Astrocyte (in vitro differentiated cells and primary cell): Measurements from ENCODE around the gene GNS. TPM values are rescaled to one million over a fixed set of nuclear protein-coding genes. Genes with fewer than 3 reads are reported as not detected.
A peak's percentile ranks its signal among the peaks of the same experiment; 100 is the strongest.

Source experiments
- DNase-seq: peaks from one replicate; pipeline ENCODE4 v3.0.0-alpha.2; 2010; ENCODE audit warnings: low read depth
- FAIRE-seq: peaks from 2 replicates; lab custom pipeline; 2011; peaks lifted over from hg19 to GRCh38; lab: Jason Lieb, UNC
- H2AFZ ChIP-seq: 2 replicates; pipeline ENCODE4 v1.6.0; 2012; ENCODE audit warnings: low read depth, low read length, inconsistent platforms
- H3K27ac ChIP-seq: 2 replicates; pipeline ENCODE4 v1.5.1; 2011; ENCODE audit warnings: low read depth, low read length, inconsistent platforms
- H3K27me3 ChIP-seq: 2 replicates; pipeline ENCODE4 v1.6.0; 2011; ENCODE audit warnings: low read length, inconsistent platforms; ENCODE audit not compliant: insufficient read depth
- H3K36me3 ChIP-seq: 2 replicates; pipeline ENCODE4 v1.5.1; 2011; ENCODE audit warnings: low read length, inconsistent platforms; ENCODE audit not compliant: insufficient read depth
- H3K4me1 ChIP-seq: 2 replicates; pipeline ENCODE4 v1.5.1; 2011; ENCODE audit warnings: low read length, inconsistent platforms; ENCODE audit not compliant: insufficient read depth
- H3K4me2 ChIP-seq: 2 replicates; pipeline ENCODE4 v1.6.0; 2012; ENCODE audit warnings: low read length, inconsistent platforms
- H3K4me3 ChIP-seq: 2 replicates; pipeline ENCODE4 v1.5.1; 2011; ENCODE audit warnings: low read depth, mild to moderate bottlenecking, low read length, inconsistent platforms; ENCODE audit not compliant: insufficient read depth
- H3K79me2 ChIP-seq: 2 replicates; pipeline ENCODE4 v1.6.0; 2012; ENCODE audit warnings: mild to moderate bottlenecking, low read length, inconsistent platforms; ENCODE audit not compliant: insufficient read depth
- H3K9ac ChIP-seq: 2 replicates; pipeline ENCODE4 v1.6.0; 2012; ENCODE audit warnings: mild to moderate bottlenecking, low read length, inconsistent platforms
- H3K9me3 ChIP-seq: 2 replicates; pipeline ENCODE4 v1.5.1; 2012; ENCODE audit warnings: low read depth, mild to moderate bottlenecking, low read length, inconsistent platforms; ENCODE audit not compliant: insufficient read depth
- H4K20me1 ChIP-seq: 2 replicates; pipeline ENCODE4 v1.6.0; 2012; ENCODE audit warnings: low read length, inconsistent platforms; ENCODE audit not compliant: insufficient read depth
- H3K27ac Mint-ChIP-seq: one replicate; pipeline ENCODE4 v1.8.0; 2021; ENCODE audit warnings: mild to moderate bottlenecking, mixed read lengths; ENCODE audit not compliant: unreplicated experiment
- H3K27me3 Mint-ChIP-seq: one replicate; pipeline ENCODE4 v1.8.0; 2021; ENCODE audit warnings: low read depth, mixed read lengths; ENCODE audit not compliant: unreplicated experiment
- H3K36me3 Mint-ChIP-seq: one replicate; pipeline ENCODE4 v1.8.0; 2021; ENCODE audit warnings: low read depth, mixed read lengths; ENCODE audit not compliant: unreplicated experiment
- H3K4me1 Mint-ChIP-seq: one replicate; pipeline ENCODE4 v1.8.0; 2021; ENCODE audit warnings: low read depth, mixed read lengths; ENCODE audit not compliant: unreplicated experiment
- H3K4me3 Mint-ChIP-seq: one replicate; pipeline ENCODE4 v1.8.0; 2021; ENCODE audit warnings: mild to moderate bottlenecking, moderate library complexity, mixed read lengths; ENCODE audit not compliant: unreplicated experiment
- H3K9me3 Mint-ChIP-seq: one replicate; pipeline ENCODE4 v1.8.0; 2021; ENCODE audit warnings: mild to moderate bottlenecking, mixed read lengths; ENCODE audit not compliant: unreplicated experiment
- CTCF ChIP-seq: IDR thresholded peaks from 2 replicates; pipeline ENCODE4 v1.5.1; 2011; ENCODE audit warnings: low read depth, mild to moderate bottlenecking, inconsistent platforms, low read length, moderate library complexity; ENCODE audit not compliant: insufficient read depth
- EZH2 ChIP-seq: IDR thresholded peaks from 2 replicates; pipeline ENCODE4 v1.6.1; 2012; ENCODE audit warnings: mild to moderate bottlenecking, low read length, inconsistent platforms; ENCODE audit not compliant: insufficient read depth
- total RNA-seq: library from RNA; stranded (reverse); gene quantifications from 2 replicates; pipeline ENCODE4 v1.2.1, GENCODE V29; 2021

GNS gene
- total RNA-seq, 1 donor from 2014 or later, result 109 TPM

GRCh38 chr12:64669270-64669842 is 89.8 kb downstream of the GNS start:
- no peak overlapping the region for H3K27ac ChIP-seq
- H2AFZ ChIP-seq, result no peak overlapping the region
- H4K20me1 ChIP-seq, result peaks cover 21% of the 10 kb centered on the region
- Mint-ChIP-seq H3K4me3 (no peak overlapping the region), H3K27me3 (no peaks in the 10 kb centered on the region), H3K9me3 (no peaks in the 10 kb centered on the region), H3K27ac (no peak overlapping the region), H3K4me1 (peaks cover 50% of the 10 kb centered on the region), H3K36me3 (no peaks in the 10 kb centered on the region)
- H3K4me3 ChIP-seq, result no peak overlapping the region
- no peaks in the 10 kb centered on the region for H3K36me3 ChIP-seq
- H3K27me3 ChIP-seq, result no peaks in the 10 kb centered on the region
- peaks cover 35% of the 10 kb centered on the region for H3K79me2 ChIP-seq
- DNase-seq (no peak), FAIRE-seq (no peak)
- no peak for TF ChIP-seq EZH2
- no peak for TF ChIP-seq CTCF
- H3K4me2 ChIP-seq, result no peak overlapping the region
- no peaks in the 10 kb centered on the region for H3K9me3 ChIP-seq
- peaks cover 42% of the 10 kb centered on the region for H3K4me1 ChIP-seq
- no peak overlapping the region for H3K9ac ChIP-seq

GRCh38 chr12:64667793-64668192 is 91.4 kb downstream of the GNS start:
- Histone ChIP-seq H3K9ac (no peak overlapping the region), H2AFZ (no peak overlapping the region), H3K4me2 (no peak overlapping the region), H3K27ac (no peak overlapping the region), H3K36me3 (no peaks in the 10 kb centered on the region), H3K79me2 (peaks cover 35% of the 10 kb centered on the region), H3K27me3 (no peaks in the 10 kb centered on the region), H3K4me3 (no peak overlapping the region), H3K4me1 (peaks cover 29% of the 10 kb centered on the region), H4K20me1 (peaks cover 27% of the 10 kb centered on the region), H3K9me3 (no peaks in the 10 kb centered on the region)
- no peaks in the 10 kb centered on the region for H3K27me3 Mint-ChIP-seq
- FAIRE-seq (no peak), DNase-seq (no peak)
- H3K9me3 Mint-ChIP-seq, result no peaks in the 10 kb centered on the region
- no peak for TF ChIP-seq EZH2
- TF ChIP-seq CTCF, result no peak
- H3K4me3 Mint-ChIP-seq, result no peak overlapping the region
- peaks cover 40% of the 10 kb centered on the region for H3K4me1 Mint-ChIP-seq
- no peaks in the 10 kb centered on the region for H3K36me3 Mint-ChIP-seq
- peak overlapping the region; percentile 18 for H3K27ac Mint-ChIP-seq
